Measurements from ENCODE around the gene BMX.

BMX gene

GRCh38 chrX:15507005-15507404, 6.4 kb downstream of the BMX start:
- DNase-seq (ENCODE audit: low read depth in 2 of 2): no peak

DNA sequence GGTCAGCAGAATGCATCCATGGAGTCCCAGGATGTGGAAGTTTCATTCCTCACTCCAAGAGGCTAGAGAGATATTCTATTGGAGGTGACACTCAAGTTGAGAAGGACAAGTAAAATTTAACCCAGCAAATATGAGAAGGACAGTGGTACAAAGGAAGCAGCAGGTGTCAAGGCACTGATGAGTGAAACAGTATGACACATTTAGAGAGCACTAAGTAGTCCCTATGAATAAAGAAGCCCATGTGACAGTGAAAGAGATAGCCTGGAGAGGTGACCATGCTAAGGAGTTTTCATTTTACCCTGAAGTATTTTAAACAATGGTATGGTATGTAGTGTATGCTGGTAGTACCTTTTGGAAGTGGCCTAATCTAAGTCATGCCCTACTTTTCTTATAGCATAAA, 9.2 kb downstream of the BMX start:
- DNase-seq (ENCODE audit: low read depth in 2 of 2): no peak

- DNase-seq (ENCODE audit: low read depth in 2 of 2): no peak
Observed at GRCh38 chrX:15511563-15511962, 11.0 kb downstream of the BMX start.

DNA sequence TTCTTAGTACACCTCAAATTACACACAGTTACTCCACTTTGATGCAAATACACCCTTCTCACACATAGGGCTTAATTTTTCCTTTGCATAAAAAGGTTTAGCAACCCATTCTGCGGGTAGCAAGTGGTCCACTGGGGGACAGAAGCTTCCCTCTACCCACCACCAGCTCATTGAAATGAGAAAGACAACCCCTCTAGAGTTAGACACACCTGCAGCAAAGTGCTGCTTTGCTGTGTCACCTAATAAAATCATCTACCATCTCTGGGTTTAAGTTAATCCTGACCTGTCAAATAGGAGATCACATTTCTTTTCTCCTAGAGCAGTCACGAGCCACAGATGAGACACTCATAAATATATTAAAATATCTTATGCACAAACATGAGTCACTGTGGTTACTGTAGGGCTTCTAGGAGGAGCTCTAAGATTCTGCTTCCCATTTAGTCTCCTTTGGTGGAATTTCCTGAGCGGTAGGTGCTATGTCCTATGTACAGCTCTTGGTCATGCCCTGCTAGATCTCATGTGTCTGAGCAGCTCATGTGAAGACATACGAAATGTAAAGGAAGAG, 11.9 kb downstream of the BMX start:
- DNase-seq (ENCODE audit: low read depth in 2 of 2): no peak

- DNase-seq (ENCODE audit: low read depth in 2 of 2): no peak
Observed at GRCh38 chrX:15514279-15514678, 13.7 kb downstream of the BMX start.

GRCh38 chrX:15515931-15516330, 15.3 kb downstream of the BMX start:
- no peak for DNase-seq (ENCODE audit: low read depth in 2 of 2)

DNA sequence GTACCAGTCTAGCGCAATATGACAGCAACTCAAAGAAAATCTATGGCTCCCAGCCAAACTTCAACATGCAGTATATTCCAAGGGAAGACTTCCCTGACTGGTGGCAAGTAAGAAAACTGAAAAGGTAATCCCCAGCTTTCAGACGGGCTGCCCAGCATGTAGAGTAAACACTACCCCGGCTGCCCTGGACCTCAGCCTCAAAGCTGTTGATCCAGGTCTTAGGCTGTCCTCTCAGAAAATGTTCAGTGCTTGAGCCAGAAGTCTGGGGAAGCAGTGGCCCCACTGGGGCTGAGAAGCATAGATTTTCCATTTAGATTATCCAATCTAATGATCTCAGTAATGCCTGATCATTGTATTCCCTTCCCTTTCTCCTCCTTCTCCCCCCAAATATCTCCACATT, 21.9 kb downstream of the BMX start:
- no peak for DNase-seq (ENCODE audit: low read depth in 2 of 2)

- DNase-seq (ENCODE audit: low read depth in 2 of 2): no peak
Observed at GRCh38 chrX:15523088-15523487, 22.5 kb downstream of the BMX start.

GRCh38 chrX:15524417-15524816, 23.8 kb downstream of the BMX start:
- no peak for DNase-seq (ENCODE audit: low read depth in 2 of 2)

- no peak for DNase-seq (ENCODE audit: low read depth in 2 of 2)
Observed at GRCh38 chrX:15525664-15526416, 25.2 kb downstream of the BMX start.

- no peak for DNase-seq (ENCODE audit: low read depth in 2 of 2)
Observed at GRCh38 chrX:15529165-15529564, 28.6 kb downstream of the BMX start.

- DNase-seq (ENCODE audit: low read depth in 2 of 2): no peak
Observed at GRCh38 chrX:15530318-15530717, 29.7 kb downstream of the BMX start.

- DNase-seq (ENCODE audit: low read depth in 2 of 2): no peak
Observed at GRCh38 chrX:15546745-15547144, 46.1 kb downstream of the BMX start.

- DNase-seq (ENCODE audit: low read depth in 2 of 2): no peak
Observed at GRCh38 chrX:15547356-15547755, 46.7 kb downstream of the BMX start.

DNA sequence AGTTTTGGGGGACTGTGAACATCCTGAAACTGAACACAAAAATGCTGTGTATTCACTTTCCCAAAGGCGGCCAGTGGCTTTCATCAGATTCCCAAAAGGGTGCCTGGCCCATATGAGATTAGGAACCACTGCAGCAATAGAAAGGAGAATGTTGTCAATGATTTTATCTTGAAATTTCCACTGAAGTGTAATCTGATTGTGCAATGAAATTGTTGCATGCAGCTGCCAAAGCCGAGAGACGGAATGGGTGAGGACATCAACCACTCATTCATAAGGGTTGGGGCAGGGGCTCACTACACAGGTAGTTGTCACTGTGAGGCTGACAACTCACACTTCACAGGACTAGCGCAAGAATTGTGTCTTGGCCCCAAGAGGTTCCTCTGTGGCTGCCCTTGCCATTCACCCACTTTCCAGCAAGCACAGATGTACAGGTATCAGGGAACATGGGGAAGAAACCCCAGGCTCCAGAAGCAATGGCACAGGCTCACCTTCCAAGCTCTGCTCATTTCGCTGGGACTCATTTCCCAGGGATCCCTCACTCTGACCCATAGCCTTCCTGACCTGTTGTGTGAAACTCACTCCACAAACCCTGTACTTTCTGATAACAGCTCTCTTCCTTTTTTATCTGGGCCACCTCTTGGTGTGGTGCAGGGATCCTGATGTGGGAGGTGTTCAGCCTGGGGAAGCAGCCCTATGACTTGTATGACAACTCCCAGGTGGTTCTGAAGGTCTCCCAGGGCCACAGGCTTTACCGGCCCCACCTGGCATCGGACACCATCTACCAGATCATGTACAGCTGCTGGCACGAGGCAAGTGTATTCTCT, 48.8 kb downstream of the BMX start:
- no peak for DNase-seq (ENCODE audit: low read depth in 2 of 2)

DNA sequence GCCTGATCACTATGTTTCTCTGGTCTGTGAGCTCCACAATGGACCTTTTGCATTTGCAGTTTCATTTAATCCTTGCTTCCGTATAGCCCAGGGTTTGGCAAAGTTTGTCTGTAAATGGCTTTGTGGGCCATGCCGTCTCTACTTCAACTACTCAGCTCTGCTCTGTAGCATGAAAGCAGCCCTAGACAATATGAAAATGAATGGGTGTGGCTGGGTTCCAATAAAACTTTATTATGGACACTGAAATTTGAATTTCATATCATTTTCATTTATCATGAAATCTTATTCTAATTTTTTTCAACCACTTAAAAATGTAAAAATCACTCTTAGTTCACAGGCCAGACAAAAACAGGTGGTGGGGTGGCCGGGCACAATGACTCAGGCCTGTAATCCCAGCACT, 58.6 kb downstream of the BMX start:
- no peak for DNase-seq (ENCODE audit: low read depth in 2 of 2)

GRCh38 chrX:15560924-15561323, 60.3 kb downstream of the BMX start:
- DNase-seq (ENCODE audit: low read depth in 2 of 2): no peak

DNA sequence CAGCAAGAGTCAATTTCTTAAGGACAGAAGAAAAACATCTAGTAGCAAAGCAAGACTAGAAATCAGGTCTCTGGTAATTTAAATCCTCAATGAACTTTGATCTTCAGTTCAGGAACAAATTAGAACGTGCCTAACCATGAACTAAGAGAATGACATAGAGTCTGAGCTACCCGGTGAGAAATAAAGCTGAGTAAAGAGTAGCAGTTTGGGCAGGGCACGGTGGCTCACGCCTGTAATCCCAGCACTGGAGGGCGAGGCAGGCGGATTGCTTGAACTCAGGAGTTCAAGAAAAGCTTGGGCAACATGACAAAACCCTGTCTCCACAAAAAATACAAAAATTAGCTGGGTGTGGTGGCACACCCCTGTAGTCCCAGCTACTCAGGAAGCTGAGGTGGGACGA, 62.4 kb downstream of the BMX start:
- DNase-seq (ENCODE audit: low read depth in 2 of 2): no peak

DNA sequence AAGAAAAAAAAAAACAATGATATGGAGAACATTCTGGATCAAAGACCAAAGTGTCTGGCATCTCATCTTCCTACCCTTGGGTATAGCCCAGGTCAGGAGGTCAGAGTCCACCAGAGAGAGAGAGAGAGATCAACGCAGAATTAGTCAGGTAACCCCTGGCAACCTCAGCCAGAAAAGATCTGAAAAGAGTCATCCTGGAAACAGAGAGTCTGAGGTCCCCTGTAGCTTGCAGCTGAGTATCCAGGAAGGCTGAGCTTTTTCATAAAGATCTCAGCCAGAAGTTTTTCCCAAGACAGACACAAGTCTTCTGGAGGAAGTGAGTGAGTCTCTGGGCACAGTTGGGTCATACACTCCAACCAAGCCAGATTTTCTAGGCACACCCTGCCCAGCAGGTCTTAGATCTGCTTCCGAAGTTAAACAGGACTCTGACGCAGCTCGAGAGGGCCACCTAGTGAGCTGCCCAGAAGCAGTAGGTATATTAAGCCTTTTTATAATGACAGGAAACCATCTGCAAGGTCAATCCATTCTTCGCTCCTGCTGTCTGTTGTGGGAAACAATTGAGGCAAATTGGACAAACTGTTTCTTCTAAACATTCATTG, 64.5 kb downstream of the BMX start:
- peak in 1 of 2 donors; percentile 0 for DNase-seq (ENCODE audit: low read depth in 2 of 2)

DNA sequence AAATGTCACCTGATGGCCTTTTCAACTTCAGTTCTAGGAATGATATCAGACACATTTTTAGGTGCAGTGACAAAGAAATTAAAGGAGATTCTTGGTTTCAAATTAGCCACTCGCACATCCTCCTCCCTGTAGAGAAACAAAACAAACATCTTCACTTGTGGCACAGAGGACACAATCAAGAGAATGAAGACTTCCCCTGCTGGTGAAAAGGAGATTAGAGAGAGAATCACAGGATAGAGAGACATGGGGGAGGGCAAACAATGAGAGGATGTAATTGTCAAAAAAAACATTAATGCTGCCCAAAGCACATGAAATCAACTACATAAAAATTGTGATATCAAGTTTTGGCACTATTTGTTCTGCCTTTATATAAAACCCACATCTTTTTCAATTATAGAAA, 65.6 kb downstream of the BMX start:
- DNase-seq (ENCODE audit: low read depth in 2 of 2): no peak

- no peak for DNase-seq (ENCODE audit: low read depth in 2 of 2)
Observed at GRCh38 chrX:15567267-15567666, 66.7 kb downstream of the BMX start.

- DNase-seq (ENCODE audit: low read depth in 2 of 2): no peak
Observed at GRCh38 chrX:15567886-15568616, 67.4 kb downstream of the BMX start.
